GM18867 (cell line): ENCODE results near the gene TOP2A.
"Not testable (repeated sequence)": the region's sequence is repeated elsewhere in the genome, so short reads cannot be mapped to it uniquely, and the experiment has no call there.

ENCODE experiments used
- ATAC-seq: cut with Tn5 transposase; IDR thresholded peaks from one replicate; pipeline ENCODE4 v1.9.1; 2021; ENCODE audit warnings: mild to moderate bottlenecking, moderate library complexity; ENCODE audit not compliant: unreplicated experiment

TOP2A gene

DNA sequence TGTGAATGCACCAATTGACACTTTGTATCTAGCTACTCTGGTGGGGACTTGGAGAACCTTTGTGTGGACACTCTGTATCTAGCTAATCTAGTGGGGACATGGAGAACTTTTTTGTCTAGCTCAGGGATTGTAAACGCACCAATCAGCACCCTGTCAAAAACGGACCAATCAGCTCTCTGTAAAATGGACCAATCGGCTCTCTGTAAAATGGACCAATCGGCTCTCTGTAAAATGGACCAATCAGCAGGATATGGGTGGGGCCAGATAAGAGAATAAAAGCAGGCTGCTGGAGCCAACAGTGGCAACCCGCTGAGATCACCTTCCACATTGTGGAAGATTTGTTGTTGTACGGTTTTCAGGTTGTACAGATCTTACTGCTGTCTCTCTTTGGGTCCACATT is 41.2 kb downstream of the TOP2A start:
- ATAC-seq: not testable (repeated sequence)

DNA sequence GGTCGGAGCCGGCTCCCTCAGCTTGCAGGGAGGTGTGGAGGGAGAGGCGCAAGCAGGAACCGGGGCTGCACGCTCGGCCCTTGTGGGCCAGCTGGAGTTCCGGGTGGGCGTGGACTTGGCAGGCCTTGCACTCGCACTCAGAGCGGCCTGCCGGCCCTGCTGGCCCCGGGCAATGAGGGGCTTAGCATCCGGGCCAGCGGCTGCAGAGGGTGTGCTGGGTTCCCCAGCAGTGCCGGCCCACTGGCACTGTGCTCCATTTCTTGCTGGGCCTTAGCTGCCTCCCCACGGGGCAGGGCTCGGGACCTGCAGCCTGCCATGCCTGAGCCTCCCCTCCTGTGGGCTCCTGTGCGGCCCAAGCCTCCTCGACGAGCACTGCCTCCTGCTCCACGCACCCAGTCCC is 41.9 kb downstream of the TOP2A start:
- ATAC-seq: not testable (repeated sequence)

DNA sequence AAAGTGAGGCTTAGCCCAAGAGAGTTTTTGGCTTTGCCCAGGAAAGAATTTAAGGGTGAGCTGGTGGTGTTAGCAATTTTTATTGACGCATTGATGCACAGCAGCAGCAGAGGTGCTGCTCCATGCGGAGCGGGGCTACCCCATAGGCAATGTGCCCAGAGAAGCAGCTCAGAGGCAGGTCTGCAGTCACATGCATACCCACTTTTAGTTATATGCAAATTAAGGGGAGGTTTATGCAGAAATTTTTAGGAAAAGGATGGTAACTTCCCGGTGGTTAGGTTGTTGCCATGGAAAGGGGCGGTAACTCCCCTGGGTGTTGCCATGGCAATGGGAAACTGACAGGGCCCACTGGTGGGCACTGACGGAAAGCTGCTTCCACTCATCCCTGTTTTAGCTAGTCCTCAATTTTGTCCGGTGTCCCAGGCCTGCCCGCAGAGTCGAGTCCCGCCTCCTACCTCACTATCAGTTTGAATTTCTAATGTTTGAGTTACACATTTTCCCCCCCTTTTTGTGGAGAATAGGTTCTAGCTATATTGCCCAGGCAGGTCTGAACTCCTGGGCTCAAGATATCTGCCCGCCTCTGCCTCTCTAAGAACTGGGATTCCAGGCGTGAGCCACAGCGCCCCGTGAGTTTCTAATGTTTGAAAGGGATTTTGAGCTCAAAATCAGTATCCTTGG is 42.7 kb downstream of the TOP2A start:
- ATAC-seq: no peak

DNA sequence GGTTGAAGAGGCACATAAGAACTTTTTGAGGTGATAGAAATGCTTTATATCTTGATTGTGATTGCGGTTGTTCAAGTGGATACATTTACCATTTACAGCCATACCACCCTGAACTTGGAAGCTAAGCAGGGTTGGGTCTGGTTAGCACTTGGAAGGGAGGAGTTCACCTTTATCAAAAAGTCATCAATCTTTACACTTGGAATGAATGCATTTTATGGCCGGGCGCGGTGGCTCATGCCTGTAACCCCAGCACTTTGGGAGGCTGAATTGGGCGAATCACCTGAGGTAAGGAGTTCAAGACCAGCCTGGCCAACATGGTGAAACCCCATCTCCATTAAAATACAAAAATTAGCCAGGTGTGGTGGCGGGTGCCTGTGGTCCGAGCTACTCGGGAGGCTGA is 43.7 kb downstream of the TOP2A start:
- ATAC-seq: no peak

DNA sequence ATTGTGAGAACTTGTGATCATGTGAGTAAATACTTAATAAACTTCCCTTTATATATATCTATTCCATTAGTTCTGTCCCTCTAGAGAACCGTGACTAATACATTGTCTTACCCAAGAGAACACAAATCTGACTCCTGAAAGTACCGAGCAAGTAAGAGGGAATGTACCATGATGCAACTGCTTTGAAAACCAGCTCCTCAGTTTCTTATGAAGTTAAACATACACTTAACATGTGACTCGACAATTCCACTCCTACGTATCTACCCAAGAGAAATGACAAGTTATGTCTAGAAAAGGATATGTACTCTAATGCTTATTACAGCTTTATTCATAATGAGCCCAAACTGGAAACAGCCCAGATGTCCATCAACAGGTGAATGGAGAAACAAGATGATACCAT is 44.4 kb downstream of the TOP2A start:
- no peak for ATAC-seq

DNA sequence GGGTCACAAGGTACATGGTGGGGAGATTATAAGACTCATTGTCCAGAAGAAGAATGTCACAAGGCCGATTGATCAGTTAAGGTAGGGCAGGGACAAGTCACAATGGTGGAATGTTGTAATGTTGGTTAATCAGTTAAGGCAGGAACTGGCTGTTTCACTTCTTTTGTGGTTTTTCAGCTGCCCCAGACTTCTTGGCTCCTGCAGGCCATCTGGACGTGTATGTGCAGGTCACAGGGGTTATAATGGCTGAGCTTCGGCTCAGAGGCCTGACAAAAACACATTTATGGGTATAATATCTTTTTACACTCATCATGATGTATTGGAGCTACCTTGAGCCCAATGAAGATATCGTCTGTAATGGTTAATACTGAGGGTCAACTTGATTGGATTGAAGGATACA is 45.1 kb downstream of the TOP2A start:
- not testable (repeated sequence) for ATAC-seq

DNA sequence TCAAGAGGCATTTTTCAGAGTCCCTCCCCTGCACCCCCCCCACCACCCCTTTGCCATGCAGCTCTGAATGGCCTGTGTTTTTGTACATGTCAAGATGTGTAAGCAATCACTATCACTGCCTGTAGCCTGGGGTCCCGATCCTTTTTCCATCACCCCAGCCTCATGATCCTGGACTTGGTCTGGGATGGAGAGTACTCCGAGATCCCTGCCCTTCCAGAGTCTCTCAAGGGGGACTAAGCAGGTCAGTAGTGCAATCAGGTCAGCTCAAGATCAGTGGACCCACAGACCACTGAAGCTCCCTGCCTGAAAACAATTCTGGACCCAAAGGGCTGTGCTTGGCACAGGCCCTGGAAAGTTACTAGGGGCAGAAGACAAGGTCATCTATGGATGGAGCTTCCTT is 45.7 kb downstream of the TOP2A start:
- no peak for ATAC-seq

DNA sequence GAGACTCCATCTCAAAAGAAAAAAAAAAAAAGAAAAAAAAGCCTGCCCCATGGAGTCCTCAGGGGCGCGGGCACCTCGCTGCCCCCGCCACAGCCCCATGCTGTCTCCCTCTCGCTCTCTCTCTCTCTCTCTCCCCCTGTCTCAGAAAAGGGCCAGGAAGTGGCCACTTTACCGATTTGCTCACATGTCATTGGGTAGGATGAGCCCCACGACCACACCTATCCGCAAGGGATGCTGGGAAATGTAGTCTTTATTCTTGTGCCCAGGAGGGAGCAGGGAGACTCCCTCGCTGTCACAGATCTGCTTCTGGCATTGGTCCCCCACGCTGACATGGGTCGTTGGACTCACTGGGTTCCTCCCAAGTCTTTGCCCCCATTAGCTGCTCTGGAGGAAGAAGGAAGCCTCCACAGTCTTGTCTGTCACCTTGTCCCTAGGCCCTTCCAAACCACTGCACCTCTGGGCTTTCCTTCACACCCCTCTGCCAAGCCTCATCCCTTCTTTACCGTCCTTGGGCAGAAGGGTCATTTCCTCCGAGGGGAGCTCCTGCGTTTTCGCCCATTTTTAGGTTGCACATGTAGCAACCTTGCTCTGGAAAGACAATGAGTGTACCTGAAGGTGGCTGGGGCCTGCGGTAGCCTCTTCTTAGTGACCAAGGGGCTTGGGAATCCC is 46.3 kb downstream of the TOP2A start:
- no peak for ATAC-seq

DNA sequence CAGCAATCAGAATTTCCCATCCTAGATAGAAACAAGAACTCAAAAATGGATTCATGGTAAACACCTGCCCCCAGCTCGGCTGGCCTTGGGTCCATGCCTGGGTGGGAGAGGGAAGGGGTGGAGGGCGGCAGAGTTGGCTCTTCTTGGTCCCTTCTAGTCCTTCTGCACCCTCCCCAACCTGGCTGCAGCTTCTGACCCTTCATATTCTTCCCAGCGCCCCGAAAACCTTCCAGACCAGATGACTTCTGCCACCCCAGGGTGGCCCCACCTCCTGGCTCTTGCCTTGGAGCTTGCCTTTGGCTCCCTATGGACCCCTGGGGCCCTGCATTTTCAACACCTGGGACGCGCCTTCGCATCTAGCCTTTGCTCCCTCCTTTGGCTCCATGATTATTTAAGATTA is 47.8 kb downstream of the TOP2A start:
- ATAC-seq: no peak

DNA sequence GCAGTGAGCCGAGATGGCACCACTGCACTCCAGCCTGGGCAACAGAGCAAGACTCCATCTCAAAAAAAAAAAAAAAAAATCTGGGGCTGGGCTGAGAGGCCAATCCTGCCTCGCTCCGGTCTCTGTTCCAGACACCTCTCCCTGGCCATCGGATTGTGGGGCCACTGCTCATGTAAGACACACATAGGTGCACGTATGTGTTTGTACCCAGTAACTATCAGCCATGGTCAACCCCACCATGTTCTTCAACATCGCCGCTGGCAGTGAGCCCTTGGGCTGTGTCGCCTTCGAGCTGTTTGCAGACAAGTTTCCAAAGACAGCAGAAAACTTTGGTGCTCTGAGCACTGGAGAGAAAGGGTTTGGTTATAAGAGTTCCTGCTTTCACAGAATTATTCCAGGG is 50.0 kb downstream of the TOP2A start:
- ATAC-seq: not testable (repeated sequence)

DNA sequence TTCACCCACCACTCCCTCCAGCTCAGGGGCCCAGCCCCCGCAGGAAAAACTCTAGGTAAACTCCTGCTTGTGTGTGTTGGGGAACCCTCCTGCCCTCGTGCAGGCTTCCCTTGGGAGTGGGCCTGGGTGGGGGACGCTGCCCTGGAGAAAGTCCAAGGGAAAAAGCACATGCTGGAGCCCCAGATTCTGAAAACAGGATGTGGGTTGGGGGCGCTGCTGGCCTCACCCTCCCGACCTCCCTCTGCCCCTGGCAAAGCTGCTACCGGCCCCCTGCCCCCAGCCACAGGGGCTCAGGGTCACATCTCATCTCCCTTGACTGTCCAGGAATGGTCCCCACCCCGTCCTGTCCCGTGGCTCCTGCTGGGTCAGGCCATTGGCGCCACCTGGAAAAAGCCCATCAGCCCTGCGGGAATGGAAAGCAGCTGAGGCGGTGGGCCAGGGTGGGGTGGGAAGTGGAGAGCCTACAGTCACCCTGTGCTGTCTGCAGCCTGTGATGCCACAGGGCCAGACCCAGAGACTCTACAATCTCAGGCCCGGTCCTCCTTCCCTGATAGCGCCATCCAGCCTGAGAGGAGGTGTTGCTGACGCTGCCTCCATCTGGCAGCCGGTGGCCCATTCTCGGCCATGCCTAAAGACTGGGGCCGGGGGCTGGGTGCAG is 50.7 kb downstream of the TOP2A start:
- ATAC-seq: no peak

DNA sequence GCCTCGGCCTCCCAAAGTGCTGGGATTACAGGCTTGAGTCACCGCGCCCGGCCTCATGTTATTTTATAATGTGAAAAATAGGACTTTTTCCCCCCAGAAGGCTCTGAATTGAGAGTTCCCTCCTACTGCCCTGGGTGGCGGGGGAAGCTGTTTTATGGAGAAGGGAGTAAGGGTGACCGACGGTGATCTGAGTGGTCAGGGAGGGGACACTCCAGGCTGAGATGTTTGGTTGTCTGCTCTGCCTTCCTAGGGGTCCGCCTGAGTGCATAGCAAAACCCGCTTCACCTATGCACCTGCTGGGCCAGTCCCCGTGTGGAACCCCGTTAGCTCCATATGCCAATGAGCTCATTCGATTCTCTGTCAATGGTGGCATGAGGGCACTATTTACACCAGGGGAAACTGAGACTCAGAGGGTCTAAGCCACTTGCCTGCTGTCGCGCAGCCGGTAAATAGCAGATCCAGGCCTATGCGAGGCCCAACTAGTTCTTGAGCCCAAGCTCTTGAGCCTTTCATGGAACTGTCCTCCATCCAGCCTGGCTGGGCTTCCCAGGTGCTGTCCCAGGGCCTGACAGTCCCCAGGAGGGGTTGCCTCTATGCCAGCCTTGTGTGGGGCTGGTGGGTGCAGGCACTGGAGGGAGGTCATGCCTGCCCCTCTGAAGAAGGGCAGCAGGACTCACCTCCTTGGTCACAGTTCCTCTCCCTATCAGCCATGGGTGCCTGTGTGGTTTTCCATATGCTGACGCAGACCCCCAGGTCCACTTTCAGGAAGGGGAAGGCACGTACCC is 51.4 kb downstream of the TOP2A start:
- ATAC-seq: no peak

DNA sequence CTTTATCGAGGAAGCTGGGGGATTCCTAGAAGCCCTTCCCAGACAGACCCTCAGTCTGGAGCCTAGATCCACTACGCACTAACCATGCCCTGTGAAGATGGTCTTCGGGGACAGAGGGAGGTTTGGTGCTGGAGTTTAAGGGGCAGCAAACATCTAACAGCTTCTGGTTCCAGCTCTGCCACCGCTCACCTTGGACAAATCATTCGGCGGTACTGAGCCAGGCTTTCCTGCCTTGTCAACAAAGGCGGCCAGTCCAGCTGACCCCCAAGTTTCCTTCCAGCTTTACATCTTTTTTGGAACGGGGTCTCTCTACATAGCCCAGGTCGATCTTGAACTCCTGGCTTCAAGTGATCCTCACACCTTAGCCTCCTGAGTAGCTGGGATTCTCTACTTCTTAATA is 52.8 kb downstream of the TOP2A start:
- ATAC-seq: no peak

DNA sequence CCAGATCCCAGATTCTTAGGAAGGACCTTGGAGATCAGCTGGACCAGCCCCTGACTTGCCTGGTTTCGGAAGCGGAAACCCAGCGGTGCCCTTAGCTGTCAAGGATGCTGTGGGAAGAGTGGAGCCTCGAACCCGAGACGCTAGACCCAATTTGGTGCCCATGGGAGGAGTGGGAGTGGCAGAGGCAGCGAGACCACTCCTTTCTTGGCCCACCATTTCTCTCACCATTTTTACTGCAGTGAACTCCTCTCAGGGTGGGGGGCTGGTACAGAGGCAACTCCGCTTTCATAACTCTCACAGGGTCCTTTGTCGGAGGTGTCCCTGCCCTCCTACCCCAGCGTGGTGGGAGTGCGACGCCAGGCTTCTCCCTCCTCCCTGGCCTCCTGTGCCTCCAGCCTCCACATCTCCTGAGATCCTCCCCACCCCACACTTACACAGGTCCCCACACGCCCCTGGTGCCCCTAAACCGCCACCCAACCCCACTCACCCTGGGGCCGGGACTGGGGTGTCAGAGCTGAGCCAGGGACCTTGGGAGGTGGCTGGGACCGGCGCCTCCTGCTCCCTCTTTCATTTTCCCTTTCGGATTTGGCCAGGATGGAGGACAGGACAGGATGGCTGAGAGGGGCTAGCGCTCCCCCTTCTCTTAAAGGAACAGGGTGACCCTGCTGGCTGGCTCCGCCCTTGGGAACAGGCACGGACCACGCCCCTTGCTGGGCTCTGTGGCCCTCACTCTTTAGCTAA is 53.4 kb downstream of the TOP2A start, which contains the start of gene GJD3:
Gene GJD3 (minus strand): TSS at position 617 of the 741 bp plus-strand sequence. CDS start 922 bp downstream, outside the sequence.
- no peak for ATAC-seq

DNA sequence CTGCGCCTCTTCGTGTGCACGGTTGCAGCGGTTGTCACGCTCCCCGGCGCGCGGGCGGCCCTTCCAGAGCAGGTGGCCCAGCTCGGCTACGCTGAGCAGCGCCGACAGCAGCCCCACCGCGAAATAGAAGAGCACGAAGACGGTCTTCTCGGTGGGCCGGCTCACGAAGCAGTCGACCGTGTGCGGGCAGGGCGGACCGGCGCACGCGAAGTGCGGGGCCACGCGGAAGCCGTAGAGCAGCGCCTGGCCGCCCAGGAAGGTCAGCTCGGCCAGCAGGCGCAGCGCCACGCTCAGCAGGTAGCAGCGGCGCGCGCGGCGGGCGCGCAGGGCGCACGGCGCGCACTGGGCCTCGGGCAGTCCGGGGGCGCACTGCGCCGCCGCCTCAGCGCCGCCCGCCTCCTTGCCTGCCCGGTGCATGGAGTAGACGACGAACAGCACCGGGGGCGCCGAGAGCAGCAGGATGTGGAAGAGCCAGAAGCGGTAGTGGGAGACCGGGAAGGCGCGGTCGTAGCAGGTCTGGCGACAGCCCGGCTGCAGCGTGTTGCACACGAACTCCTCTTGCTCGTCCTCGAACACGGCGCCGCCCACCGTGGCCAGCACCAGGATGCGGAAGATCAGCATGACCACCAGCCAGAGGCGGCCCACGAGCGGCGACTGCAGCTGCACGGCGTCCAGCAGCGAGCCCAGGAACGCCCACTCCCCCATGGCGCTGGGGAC is 54.4 kb downstream of the TOP2A start:
- ATAC-seq: peak; percentile 15

DNA sequence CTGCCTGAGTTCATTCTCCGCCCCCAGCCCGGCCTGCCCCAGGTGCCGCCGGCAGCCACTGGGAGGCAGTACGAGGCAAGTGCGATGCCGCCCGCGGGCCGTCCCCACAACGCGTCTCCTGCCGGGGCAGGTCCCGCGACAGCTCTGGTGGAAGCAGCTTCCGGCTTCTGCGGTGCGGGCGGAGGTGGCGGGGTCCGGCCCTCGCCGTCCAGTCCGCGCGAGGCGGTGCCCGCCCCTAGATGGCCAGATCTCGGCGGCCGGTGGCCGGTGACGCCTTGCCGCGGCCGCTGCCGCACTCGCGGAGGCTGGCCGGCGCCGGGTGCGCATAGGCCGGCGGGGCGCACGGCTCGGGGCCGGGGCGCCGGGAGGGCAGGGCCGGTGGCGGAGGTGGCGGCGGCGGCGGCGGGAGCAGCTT is 55.0 kb downstream of the TOP2A start:
- ATAC-seq: peak; percentile 77

DNA sequence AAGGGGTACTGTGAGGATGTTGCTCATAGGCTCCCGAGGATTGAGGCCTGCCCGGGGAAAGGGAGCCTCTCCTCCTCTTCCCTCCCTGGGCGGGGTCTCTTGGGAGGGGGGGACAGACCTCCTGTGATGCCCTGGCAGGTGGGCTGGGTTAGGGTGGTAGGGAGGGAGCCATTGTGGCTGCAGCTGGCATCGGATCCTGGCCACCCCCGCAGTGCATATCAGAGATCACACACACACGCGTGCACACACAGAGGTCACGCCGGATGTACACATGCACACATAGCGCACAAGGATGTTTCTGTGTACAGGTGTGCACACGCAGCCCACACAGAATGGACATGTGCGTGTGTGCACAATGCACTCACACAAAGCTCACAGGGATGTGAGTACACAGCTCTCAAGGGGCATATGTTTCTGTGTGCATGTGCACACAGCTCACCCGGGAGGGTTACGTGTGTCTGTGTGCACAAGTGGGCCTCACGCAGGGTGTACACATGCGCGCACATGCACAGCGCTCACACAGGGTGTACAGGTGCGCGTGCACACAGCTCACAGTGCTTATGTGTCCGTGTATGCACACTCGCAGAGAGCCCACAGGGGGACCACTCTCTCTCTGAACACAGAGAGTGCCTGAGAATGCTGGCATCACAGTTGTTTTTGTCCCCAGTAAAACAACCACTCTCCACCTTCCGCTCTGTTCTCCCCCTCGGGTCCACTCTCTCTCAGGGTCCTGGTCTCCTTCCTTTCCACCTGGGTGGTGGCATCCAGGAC is 55.6 kb downstream of the TOP2A start:
- no peak for ATAC-seq

DNA sequence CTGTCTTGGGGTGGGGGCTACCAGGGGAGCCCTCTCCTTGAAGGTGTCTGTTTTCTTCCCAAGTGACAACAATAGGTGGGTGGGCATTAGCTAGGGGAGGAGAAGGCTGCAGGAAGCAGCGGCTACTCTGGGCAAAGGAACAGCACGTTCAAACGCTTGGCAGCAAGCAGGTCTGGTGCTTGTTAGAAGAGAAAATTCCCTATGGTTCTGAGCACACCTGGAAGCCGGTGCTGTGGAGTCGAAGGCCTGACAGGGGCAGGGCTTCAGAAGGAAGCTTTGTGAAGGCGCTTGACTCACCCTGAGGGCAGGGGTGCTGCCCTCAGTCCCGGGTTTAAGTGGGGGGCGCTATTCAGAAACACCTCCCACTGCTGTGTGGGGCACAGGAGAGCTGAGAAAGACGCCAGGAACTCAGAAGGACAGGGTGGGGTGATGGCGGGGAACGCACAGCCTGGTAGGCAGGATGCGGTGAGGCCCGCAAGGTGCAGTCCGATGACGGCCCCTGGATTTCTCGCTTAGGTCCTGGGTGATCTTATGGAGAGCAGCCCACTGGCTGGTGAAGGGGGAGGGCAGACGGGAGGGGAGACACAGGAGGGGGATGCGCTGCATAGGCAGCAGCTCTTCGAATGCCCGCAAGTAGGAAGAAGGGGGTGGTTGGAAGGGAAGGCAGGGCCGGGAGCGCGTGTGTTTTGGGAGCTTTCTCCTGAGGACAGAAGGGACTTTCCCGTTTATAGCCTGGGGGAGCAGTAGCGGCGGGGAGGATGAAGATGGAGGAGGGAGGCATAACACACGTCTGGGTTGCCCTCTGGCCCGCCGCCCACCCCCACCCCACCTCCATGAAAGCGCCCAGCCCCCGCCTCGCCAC is 56.4 kb downstream of the TOP2A start:
- no peak for ATAC-seq
